NCI-H128 (cell line): Measurements from ENCODE around the gene ZC3HAV1L.
"Not testable (repeated sequence)": the region's sequence is repeated elsewhere in the genome, so short reads cannot be mapped to it uniquely, and the experiment has no call there.

Experiments used
- DNase-seq: peaks from one replicate; lab custom pipeline; 2025; ENCODE audit not compliant: unreplicated experiment; lab: John Stamatoyannopoulos, UW

Gene ZC3HAV1L

GRCh38 chr7:139023076-139023475, 12.8 kb downstream of the ZC3HAV1L start:
- no peak for DNase-seq

DNA sequence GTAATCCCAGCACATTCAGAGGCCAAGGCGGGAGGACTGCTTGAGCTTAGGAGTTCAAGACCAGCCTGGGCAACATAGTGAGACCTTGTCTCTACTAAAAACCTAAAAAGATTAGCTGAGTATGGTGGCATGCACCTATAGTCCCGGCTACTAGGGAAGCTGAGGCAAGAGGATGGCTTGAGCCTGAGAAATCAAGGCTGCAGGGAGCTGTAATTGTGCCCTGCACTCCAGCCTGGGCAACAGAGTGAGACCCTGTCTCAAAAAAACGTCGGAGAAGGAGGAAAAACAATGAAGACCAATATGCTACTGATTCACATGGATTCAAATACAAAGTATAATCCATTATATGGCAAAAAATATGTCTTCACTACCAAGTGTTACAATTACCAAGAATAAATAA, 13.6 kb downstream of the ZC3HAV1L start:
- no peak for DNase-seq

GRCh38 chr7:139018910-139019309, 16.9 kb downstream of the ZC3HAV1L start:
- DNase-seq: no peak

DNA sequence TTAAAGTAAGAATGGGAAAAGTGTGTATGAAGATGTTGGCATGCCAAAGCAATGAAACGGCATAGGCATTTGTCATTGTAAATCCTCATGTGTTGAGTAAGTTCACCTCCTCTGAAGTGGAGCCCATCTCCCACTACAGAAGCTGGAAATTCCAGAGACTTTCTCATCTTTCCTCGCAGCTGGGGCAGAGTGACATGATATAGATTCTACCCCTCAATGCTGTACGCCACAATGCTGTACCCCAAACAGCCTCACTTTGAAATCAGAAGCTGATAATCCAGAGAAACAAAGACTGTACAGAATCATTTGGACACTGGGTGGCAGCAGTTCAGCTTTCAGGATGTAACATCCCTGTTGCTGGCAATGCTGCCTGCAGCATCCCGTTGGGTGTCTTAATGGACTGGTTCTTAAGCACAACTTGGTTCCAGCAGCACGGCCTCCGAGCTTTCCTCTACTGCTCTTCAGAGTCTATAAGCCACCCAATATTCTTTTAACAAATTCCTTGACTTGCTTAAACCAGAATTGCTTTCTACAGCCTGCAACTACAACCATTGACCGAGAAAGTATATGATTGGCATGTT, 18.8 kb downstream of the ZC3HAV1L start:
- DNase-seq: peak; percentile 16

- no peak for DNase-seq
Observed at GRCh38 chr7:139011373-139011772, 24.5 kb downstream of the ZC3HAV1L start.

- DNase-seq: no peak
Observed at GRCh38 chr7:139004321-139005090, 31.3 kb downstream of the ZC3HAV1L start.

GRCh38 chr7:138999414-138999813, 36.4 kb downstream of the ZC3HAV1L start:
- no peak for DNase-seq

GRCh38 chr7:138992052-138992531, 43.8 kb downstream of the ZC3HAV1L start:
- DNase-seq: no peak

- DNase-seq: no peak
Observed at GRCh38 chr7:138987686-138988085, 48.2 kb downstream of the ZC3HAV1L start.

- DNase-seq: no peak
Observed at GRCh38 chr7:138982204-138982623, 53.6 kb downstream of the ZC3HAV1L start.

- peak; percentile 27 for DNase-seq
Observed at GRCh38 chr7:138981332-138982203, 54.3 kb downstream of the ZC3HAV1L start, which contains the start of gene KIAA1549. Gene KIAA1549 (minus strand): TSS chr7:138981389. CDS start chr7:138981269, 120 bp downstream.

DNA sequence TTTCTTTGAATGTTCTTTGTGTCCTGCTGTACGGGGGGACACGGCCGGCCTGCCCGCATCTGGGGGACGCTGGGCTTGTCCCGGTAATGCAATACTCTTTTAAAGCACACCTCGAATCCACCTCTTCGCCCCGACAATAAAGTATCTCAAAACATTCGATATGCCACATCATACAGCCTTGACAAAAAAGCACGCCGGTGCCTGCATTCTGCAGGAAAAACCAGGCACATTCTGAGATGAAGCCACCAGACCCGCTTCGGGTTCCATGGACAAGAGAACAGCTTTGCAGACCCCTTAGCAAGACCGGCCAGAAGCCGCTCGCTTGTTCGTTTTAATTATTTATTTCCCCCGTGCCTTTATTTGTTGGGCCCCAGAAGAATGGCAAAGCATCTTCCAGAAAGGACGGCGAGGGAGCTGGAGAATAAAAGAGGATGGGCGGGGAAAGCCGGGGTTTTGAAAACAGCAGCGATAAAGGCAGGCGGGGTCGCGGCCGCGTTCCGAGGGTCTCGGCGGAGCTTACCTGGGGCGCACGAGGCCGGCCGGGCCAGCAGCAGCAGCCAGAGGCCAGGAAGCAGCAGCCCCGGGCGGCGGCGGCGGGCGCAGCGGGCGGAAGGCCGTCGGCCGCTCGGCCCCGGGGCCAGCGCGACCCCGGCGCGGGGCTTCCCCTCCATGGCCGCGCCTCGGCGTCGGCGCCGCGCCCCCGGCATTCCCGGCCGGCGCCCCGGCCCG, 55.1 kb downstream of the ZC3HAV1L start:
- no peak for DNase-seq

GRCh38 chr7:138979988-138980562, 55.8 kb downstream of the ZC3HAV1L start:
- DNase-seq: no peak

GRCh38 chr7:138979226-138979979, 56.4 kb downstream of the ZC3HAV1L start:
- DNase-seq: no peak

- no peak for DNase-seq
Observed at GRCh38 chr7:138978541-138979184, 57.2 kb downstream of the ZC3HAV1L start.

- DNase-seq: not testable (repeated sequence)
Observed at GRCh38 chr7:138976161-138976560, 59.7 kb downstream of the ZC3HAV1L start.
